HepG2 (cell line): Measurements from ENCODE around the gene OSGIN1. TPM values are rescaled to one million over a fixed set of nuclear protein-coding genes. Genes with fewer than 3 reads are reported as not detected.

Experiments used
- ATAC-seq: fragments of 200-7000 bp; cut with Tn5 transposase; 3 replicates; pipeline ENCODE4 v1.9.1; 2020; ENCODE audit warnings: mild to moderate bottlenecking, moderate library complexity
- BruUV-seq: library from RNA; stranded (reverse); fragments of 400-500 nt; replicated peaks from 2 replicates; lab custom pipeline; 2021; lab: Mats Ljungman, UMichigan
- CTCF ChIA-PET: fragments of 300-600 bp; formaldehyde crosslinking; extraction: SDS; loops from one replicate; lab custom pipeline; 2021; ENCODE audit warnings: low total read pairs, inconsistent platforms, low intra/inter-chr PET ratio; lab: Yijun Ruan, JAX
- POLR2A ChIA-PET: fragments of 350-600 bp; sonication (Branson Sonifier 250); formaldehyde crosslinking; loops from one replicate; lab custom pipeline; 2020; ENCODE audit warnings: antibody characterized with exemption, inconsistent platforms; lab: Yijun Ruan, JAX
- DNase-seq: peaks from one replicate; pipeline ENCODE4 v3.0.0-alpha.2; 2015; ENCODE audit warnings: low spot score
- FAIRE-seq: peaks from 3 replicates; lab custom pipeline; 2011; peaks lifted over from hg19 to GRCh38; lab: Jason Lieb, UNC
- H2AFZ ChIP-seq: one replicate; pipeline ENCODE4 v1.6.1; 2011; ENCODE audit warnings: low read length, inconsistent platforms
- H3K27ac ChIP-seq: fragments of 300-600 bp; 3 replicates; pipeline ENCODE4 v1.8.0; 2011; ENCODE audit warnings: mixed run types, mild to moderate bottlenecking, mixed read lengths, low read length, inconsistent platforms; ENCODE audit not compliant: insufficient read depth; ENCODE audit errors: extremely low read length
- H3K27me3 ChIP-seq, 2 experiments: fragments of 200-600 bp in 1 of 2; 2 replicates in 1 of 2; 3 replicates in 1 of 2; pipeline versions ENCODE4 v1.6.0 to v1.8.0; 2011; ENCODE audit warnings: low read length in 2 of 2, mild to moderate bottlenecking in 2 of 2, moderate library complexity in 2 of 2, inconsistent platforms in 1 of 2; ENCODE audit not compliant: insufficient read depth in 2 of 2, control insufficient read depth in 1 of 2
- H3K36me3 ChIP-seq, 2 experiments: fragments of 200-600 bp in 1 of 2; replicated peaks in 1 of 2; 2 replicates in 1 of 2; 3 replicates in 1 of 2; pipeline versions ENCODE4 v1.5.1 to v1.8.0; 2011; ENCODE audit warnings: low read length in 2 of 2, inconsistent platforms in 1 of 2; ENCODE audit not compliant: insufficient read depth in 2 of 2, control insufficient read depth in 1 of 2
- H3K4me1 ChIP-seq: 2 replicates; pipeline ENCODE4 v1.5.1; 2012; ENCODE audit warnings: low read length, inconsistent platforms; ENCODE audit not compliant: insufficient read depth
- H3K4me2 ChIP-seq: 2 replicates; pipeline ENCODE4 v1.6.0; 2011; ENCODE audit warnings: low read depth, low read length, inconsistent platforms
- H3K4me3 ChIP-seq, 3 experiments: fragments of 200-600 bp in 1 of 3; sonication (generic), shearing (Covaris generic) in 1 of 3; replicated peaks in 1 of 3; 2 replicates each; pipeline ENCODE4 v1.5.1; 2011 to 2016; ENCODE audit warnings: low read length in 3 of 3, inconsistent platforms in 2 of 3, low read depth in 2 of 3, mild to moderate bottlenecking in 2 of 3, control low read depth in 1 of 3, mixed read lengths in 1 of 3; ENCODE audit not compliant: insufficient read depth in 1 of 3
- H3K79me2 ChIP-seq: one replicate; pipeline ENCODE4 v1.6.1; 2011; ENCODE audit warnings: low read length, inconsistent platforms; ENCODE audit not compliant: insufficient read depth
- H3K9ac ChIP-seq: 2 replicates; pipeline ENCODE4 v1.6.0; 2011; ENCODE audit warnings: mild to moderate bottlenecking, low read depth, low read length, inconsistent platforms; ENCODE audit not compliant: insufficient read depth
- H3K9me3 ChIP-seq: 2 replicates; pipeline ENCODE4 v1.5.1; 2012; ENCODE audit warnings: mild to moderate bottlenecking, low read length
- H4K20me1 ChIP-seq: 2 replicates; pipeline ENCODE4 v1.6.0; 2011; ENCODE audit warnings: inconsistent platforms, mild to moderate bottlenecking, low read length, moderate library complexity; ENCODE audit not compliant: insufficient read depth
- ATF7 ChIP-seq, 2 experiments: fragments of 450-650 bp in 1 of 2; sonication (generic) in 1 of 2; formaldehyde crosslinking in 1 of 2; IDR thresholded peaks; 2 replicates each; pipeline versions ENCODE4 v1.4.0 to v1.6.1; 2016 to 2020; ENCODE audit warnings: antibody characterized with exemption in 1 of 2, mild to moderate bottlenecking in 1 of 2, missing genetic modification reagents in 1 of 2
- HDAC2 ChIP-seq: sonication (generic); formaldehyde crosslinking; IDR thresholded peaks from 2 replicates; pipeline ENCODE4 v1.4.0; 2020; ENCODE audit warnings: missing genetic modification reagents
- IKZF4 ChIP-seq: sonication (generic); formaldehyde crosslinking; IDR thresholded peaks from 2 replicates; pipeline ENCODE4 v1.5.1; 2020; ENCODE audit warnings: borderline replicate concordance, mild to moderate bottlenecking, low read depth, missing genetic modification reagents; ENCODE audit errors: not compliant biosample characterization
- RFXANK ChIP-seq: IDR thresholded peaks from 2 replicates; pipeline ENCODE4 v1.6.1; 2016
- ZNF577 ChIP-seq: sonication (generic); formaldehyde crosslinking; IDR thresholded peaks from 2 replicates; pipeline ENCODE4 v1.4.0; 2020; ENCODE audit warnings: mild to moderate bottlenecking, low read depth, missing genetic modification reagents, borderline replicate concordance
- ZNF782 ChIP-seq: sonication (generic); formaldehyde crosslinking; IDR thresholded peaks from 2 replicates; pipeline ENCODE4 v1.4.0; 2020; ENCODE audit warnings: missing genetic modification reagents, mild to moderate bottlenecking, borderline replicate concordance
- ZNF788 ChIP-seq: sonication (generic); formaldehyde crosslinking; IDR thresholded peaks from 2 replicates; pipeline ENCODE4 v1.5.0; 2020; ENCODE audit warnings: mild to moderate bottlenecking, missing genetic modification reagents, borderline replicate concordance
- WGBS: methylation state at CpG from one replicate; pipeline ENCODE4 v1.1.6; 2017; ENCODE audit warnings: low lambda C conversion rate; 5-methylcytosine and 5-hydroxymethylcytosine counted together
- in situ Hi-C: cut with HindIII; loops from 2 replicates; pipeline ENCODE4 v1.10.0; 2017; ENCODE audit warnings: low pct_unique_long_range_greater_than_20kb; ENCODE audit not compliant: extremely low pct_ligation_motif_present
- intact Hi-C: fragments of 100-400 bp; cut with micrococcal nuclease; formaldehyde crosslinking; loops from one replicate; pipeline ENCODE4 v1.10.0; 2022; ENCODE audit not compliant: unreplicated experiment
- polyA plus RNA-seq, 8 experiments: library from polyadenylated mRNA; depleted of rRNA in 3 of 8; stranded (reverse) in 7 of 8; unstranded in 1 of 8; fragments of >200 nt; fragmentation: Illumina TruSeq in 4 of 8; extraction: Trizol in 4 of 8; gene quantifications; 2 replicates each; pipeline versions ENCODE4 v1.2.1 to v1.2.3, GENCODE V29; 2011 to 2016; ENCODE audit warnings: low read depth in 4 of 8, missing spikeins in 1 of 8, mixed read lengths in 1 of 8; ENCODE audit not compliant: insufficient read depth in 1 of 8
- total RNA-seq, 5 experiments: library from RNA; depleted of rRNA; stranded (reverse); fragments of >200 nt; fragmentation: Illumina TruSeq; extraction: Trizol; gene quantifications; 2 replicates each; pipeline ENCODE4 v1.2.3, GENCODE V29; 2016; ENCODE audit warnings: low read depth in 1 of 5
- TF ChIP-seq, protein P1 (sequence below): sonication (generic); formaldehyde crosslinking; IDR thresholded peaks from 2 replicates; pipeline ENCODE4 v1.4.0; 2020; ENCODE audit warnings: missing genetic modification reagents, borderline replicate concordance

Gene OSGIN1
- total and polyA plus RNA-seq, 2 of the 13 experiments (the other 11 are each of a cell fraction or from before 2014, with no cell fraction given) = 20.5 to 27.1 TPM

GRCh38 chr16:83903751-83904150 is 49.3 kb upstream of the OSGIN1 start:
- no peak for ATAC-seq

More at GRCh38 chr16:83903751-83904150, 49.3 kb upstream of the OSGIN1 start:
- BruUV-seq = no TSS peak
- FAIRE-seq = no peak
- WGBS = 94% methylated on average over 10 of the region's 10 CpGs
- in situ Hi-C loops = no loop called here
- no peak overlapping the region for H3K4me3 ChIP-seq
- peaks cover 27% of the 10 kb centered on the region for H3K4me1 ChIP-seq
- DNase-seq = no peak
- peaks cover 1 to 8% of the 10 kb centered on the region in 2 experiments; a peak in 4 of 5 replicates for H3K36me3 ChIP-seq
- no peaks in the 10 kb centered on the region for H3K27me3 ChIP-seq
- intact Hi-C loops = no loop called here
- no peaks in the 10 kb centered on the region for H4K20me1 ChIP-seq
- H3K4me2 ChIP-seq = no peak overlapping the region
- peaks cover 5% of the 10 kb centered on the region for H3K79me2 ChIP-seq
- no peaks in the 10 kb centered on the region for H3K9me3 ChIP-seq
- TF ChIP-seq RFXANK (CRISPR knock-in tag) = no peak
- no peak for TF ChIP-seq ZNF782 (CRISPR knock-in tag)
- TF ChIP-seq, protein P1, sequence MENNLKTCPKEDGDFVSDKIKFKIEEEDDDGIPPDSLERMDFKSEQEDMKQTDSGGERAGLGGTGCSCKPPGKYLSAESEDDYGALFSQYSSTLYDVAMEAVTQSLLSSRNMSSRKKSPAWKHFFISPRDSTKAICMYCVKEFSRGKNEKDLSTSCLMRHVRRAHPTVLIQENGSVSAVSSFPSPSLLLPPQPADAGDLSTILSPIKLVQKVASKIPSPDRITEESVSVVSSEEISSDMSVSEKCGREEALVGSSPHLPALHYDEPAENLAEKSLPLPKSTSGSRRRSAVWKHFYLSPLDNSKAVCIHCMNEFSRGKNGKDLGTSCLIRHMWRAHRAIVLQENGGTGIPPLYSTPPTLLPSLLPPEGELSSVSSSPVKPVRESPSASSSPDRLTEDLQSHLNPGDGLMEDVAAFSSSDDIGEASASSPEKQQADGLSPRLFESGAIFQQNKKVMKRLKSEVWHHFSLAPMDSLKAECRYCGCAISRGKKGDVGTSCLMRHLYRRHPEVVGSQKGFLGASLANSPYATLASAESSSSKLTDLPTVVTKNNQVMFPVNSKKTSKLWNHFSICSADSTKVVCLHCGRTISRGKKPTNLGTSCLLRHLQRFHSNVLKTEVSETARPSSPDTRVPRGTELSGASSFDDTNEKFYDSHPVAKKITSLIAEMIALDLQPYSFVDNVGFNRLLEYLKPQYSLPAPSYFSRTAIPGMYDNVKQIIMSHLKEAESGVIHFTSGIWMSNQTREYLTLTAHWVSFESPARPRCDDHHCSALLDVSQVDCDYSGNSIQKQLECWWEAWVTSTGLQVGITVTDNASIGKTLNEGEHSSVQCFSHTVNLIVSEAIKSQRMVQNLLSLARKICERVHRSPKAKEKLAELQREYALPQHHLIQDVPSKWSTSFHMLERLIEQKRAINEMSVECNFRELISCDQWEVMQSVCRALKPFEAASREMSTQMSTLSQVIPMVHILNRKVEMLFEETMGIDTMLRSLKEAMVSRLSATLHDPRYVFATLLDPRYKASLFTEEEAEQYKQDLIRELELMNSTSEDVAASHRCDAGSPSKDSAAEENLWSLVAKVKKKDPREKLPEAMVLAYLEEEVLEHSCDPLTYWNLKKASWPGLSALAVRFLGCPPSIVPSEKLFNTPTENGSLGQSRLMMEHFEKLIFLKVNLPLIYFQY = no peak
- no peak for TF ChIP-seq IKZF4 (CRISPR knock-in tag)
- no peak for TF ChIP-seq ZNF788 (CRISPR knock-in tag)
- no peak for TF ChIP-seq ATF7 (IDR thresholded peaks at IDR 0.05)
- TF ChIP-seq ATF7 (CRISPR knock-in tag; IDR thresholded peaks at IDR 0.05) = no peak
- TF ChIP-seq HDAC2 (CRISPR knock-in tag) = no peak
- no peak for TF ChIP-seq ZNF577 (CRISPR knock-in tag)
- POLR2A ChIA-PET = no interaction called here
- no peak overlapping the region for H2AFZ ChIP-seq
- H3K9ac ChIP-seq = no peak overlapping the region
- CTCF ChIA-PET = no interaction called here
- no peak overlapping the region for H3K27ac ChIP-seq
